GM12892 (cell line): ENCODE measurements around the gene CDH13.

ENCODE experiments used
- POLR2A ChIP-seq: IDR thresholded peaks from 2 replicates; pipeline ENCODE4 v1.6.1; 2011; ENCODE audit warnings: low read depth, low read length, control low read depth
- POLR2AphosphoS5 ChIP-seq: IDR thresholded peaks from 2 replicates; pipeline ENCODE4 v1.6.1; 2011; ENCODE audit warnings: low read depth, low read length, control low read depth
- TAF1 ChIP-seq: IDR thresholded peaks from 2 replicates; pipeline ENCODE4 v1.6.1; 2011; ENCODE audit warnings: low read depth, mild to moderate bottlenecking, control low read depth, low read length, borderline replicate concordance

- TF ChIP-seq POLR2A (no peak), POLR2AphosphoS5 (no peak), TAF1 (no peak)
Measured at GRCh38 chr16:83494459-83494858, 867.7 kb downstream of the CDH13 start.
